HG03521 (cell line): Measurements from ENCODE around the gene GFOD2.
A peak's percentile ranks its signal among the peaks of the same experiment; 100 is the strongest.
"Not testable (repeated sequence)": the region's sequence is repeated elsewhere in the genome, so short reads cannot be mapped to it uniquely, and the experiment has no call there.

Experiments used
- ATAC-seq: cut with Tn5 transposase; IDR thresholded peaks from one replicate; pipeline ENCODE4 v1.9.1; 2021; ENCODE audit warnings: mild to moderate bottlenecking, moderate library complexity; ENCODE audit not compliant: unreplicated experiment

The GFOD2 gene, protein sequence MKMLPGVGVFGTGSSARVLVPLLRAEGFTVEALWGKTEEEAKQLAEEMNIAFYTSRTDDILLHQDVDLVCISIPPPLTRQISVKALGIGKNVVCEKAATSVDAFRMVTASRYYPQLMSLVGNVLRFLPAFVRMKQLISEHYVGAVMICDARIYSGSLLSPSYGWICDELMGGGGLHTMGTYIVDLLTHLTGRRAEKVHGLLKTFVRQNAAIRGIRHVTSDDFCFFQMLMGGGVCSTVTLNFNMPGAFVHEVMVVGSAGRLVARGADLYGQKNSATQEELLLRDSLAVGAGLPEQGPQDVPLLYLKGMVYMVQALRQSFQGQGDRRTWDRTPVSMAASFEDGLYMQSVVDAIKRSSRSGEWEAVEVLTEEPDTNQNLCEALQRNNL

GRCh38 chr16:67719048-67719777 lies at the start of gene GFOD2:
TSS of gene GFOD2 (minus strand) at chr16:67719316. CDS start at chr16:67685715, 33,601 bp downstream.
- peak; percentile 91 for ATAC-seq

DNA sequence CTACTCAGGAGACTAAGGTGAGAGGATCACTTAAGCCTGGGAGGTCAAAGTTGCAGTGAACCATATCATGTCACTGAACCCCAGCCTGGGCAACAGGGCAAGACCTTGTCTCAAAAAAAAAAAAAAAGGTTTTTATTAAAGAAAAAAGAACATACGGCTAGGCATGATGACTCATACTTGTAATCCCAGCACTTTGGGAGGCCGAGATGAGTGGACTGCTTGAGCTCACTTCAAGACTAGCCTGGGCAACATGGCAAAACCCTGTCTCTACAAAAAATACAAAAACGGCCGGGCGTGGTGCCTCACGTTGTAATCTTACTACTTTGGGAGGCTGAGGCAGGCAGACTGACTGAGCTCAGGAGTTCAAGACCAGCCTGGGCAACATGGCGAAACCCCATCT lies 48.8 kb upstream of the GFOD2 start:
- no peak for ATAC-seq

- ATAC-seq = no peak
Observed at GRCh38 chr16:67766291-67766690, 47.2 kb upstream of the GFOD2 start.

DNA sequence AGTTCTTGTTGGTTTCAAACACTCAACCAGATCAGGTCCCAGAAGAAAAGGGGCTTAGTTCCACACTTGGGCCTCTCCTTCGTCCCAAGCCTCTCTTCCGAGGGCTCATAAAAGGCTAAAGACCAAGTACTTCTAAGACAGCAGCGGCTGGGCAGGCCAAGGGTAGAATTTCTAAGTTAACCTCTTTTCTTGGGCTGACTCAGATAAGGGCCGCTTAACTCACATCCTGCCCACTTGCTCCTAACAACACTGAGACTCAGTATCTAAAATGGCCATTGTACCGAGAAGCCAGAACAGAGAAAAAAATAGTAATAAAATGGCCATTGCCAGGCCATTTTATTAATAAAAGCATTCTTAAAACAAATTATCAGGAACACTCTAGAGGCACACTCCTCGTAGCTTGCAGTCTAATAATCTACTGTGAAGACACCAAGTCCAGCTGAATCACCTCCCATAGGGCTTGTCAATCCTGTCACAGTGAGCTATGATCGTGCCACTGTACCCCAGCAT lies 45.1 kb upstream of the GFOD2 start:
- ATAC-seq = no peak

DNA sequence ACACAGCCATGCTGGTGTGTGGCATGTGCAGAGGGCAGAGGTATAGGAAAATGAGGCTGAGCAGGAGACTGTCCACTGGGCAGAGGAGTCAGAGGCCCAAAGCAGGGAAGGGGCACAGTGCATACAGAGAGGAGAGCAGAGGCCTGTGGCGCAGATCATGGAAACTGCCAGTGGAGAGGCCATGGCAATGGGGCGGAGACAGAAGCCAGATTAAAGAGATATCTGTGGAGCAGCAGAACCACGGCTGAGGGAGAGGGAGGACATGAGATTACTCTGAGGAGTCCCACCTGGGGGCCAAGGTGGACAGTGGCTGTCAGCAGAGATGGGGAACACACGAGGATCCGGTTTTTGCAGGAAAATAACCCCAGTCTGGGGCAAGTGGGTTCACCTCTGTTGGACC lies 44.0 kb upstream of the GFOD2 start:
- ATAC-seq = no peak

DNA sequence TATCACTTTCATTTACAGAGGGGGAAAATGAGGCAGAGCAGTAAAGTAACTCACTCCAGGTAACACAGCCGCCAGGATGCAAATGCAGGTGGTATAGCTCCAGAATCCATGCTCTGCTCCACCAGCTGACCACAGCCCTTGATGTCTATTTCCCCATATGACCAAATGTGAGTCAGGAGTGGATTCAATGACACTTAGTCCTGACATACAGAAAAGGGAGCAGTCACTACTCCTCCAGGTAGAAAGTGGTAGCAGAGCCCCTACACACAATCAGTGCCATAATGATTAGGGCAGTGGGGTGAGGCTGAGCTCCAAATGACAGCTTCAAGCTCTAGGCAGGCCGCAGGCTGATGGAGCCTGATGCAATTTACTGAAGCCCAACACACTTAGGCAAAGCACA lies 43.3 kb upstream of the GFOD2 start:
- ATAC-seq = no peak

- ATAC-seq = no peak
Observed at GRCh38 chr16:67761924-67762323, 42.8 kb upstream of the GFOD2 start.

GRCh38 chr16:67760956-67761230 lies 41.8 kb upstream of the GFOD2 start:
- no peak for ATAC-seq

- no peak for ATAC-seq
Observed at GRCh38 chr16:67760206-67760955, 41.3 kb upstream of the GFOD2 start.

- no peak for ATAC-seq
Observed at GRCh38 chr16:67758966-67759365, 39.9 kb upstream of the GFOD2 start.

DNA sequence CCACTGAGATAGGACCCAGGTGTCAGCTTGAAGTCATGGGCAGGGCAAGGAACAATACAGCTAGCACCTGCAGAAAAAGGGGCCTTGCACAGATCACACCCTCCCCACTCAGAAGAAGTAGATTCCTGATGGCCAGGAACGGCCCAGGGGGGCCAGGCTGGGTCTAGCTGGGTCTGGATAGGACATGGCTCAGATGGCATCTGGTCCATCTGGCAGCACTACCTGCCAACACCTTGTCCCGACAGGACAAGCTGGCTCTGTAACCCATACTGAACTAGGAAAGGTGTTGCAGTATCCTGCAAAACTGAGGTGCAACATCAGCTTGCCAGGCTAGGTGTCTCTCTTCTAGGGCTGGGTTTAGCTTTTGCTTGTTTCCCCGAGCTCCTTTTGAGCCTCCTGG lies 38.9 kb upstream of the GFOD2 start:
- ATAC-seq = no peak

DNA sequence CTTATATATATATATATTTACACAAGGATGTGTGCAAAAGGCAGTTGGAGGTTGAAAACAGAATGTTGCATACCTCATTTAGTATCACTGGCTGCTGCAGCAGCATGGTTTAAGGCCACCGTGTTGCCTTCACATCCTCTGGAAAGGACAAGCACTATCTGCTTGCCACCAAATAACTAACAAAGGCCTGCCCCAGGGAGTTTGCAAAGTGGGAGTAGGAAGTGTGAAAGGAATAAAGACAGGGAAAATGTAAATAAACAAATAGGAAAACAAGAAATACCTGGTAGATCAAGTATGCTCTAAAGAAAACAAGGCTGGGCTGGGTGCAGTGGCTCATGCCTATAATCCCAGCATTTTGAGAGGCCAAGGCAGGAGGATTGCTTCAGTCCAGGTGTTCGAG lies 33.5 kb upstream of the GFOD2 start:
- no peak for ATAC-seq

DNA sequence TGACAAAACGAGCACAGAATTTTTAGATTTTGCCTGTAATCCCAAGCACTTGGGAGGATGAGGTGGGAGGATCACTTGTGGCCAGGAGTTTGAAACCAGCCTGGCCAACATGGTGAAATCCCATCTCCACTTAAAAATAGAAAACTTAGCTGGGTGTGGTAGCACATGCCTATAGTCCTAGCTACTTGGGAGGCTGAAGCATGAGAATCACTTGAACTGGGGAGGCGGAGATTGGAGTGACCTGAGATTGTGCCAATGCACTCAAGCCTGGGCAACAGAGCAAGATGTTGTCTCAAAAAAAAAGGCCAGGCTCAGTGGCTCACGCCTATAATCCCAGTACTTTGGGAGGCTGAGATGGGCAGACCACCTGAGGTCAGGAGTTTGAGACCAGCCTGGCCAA lies 32.2 kb upstream of the GFOD2 start:
- ATAC-seq = not testable (repeated sequence)

GRCh38 chr16:67750466-67750865 lies 31.4 kb upstream of the GFOD2 start:
- ATAC-seq = no peak

DNA sequence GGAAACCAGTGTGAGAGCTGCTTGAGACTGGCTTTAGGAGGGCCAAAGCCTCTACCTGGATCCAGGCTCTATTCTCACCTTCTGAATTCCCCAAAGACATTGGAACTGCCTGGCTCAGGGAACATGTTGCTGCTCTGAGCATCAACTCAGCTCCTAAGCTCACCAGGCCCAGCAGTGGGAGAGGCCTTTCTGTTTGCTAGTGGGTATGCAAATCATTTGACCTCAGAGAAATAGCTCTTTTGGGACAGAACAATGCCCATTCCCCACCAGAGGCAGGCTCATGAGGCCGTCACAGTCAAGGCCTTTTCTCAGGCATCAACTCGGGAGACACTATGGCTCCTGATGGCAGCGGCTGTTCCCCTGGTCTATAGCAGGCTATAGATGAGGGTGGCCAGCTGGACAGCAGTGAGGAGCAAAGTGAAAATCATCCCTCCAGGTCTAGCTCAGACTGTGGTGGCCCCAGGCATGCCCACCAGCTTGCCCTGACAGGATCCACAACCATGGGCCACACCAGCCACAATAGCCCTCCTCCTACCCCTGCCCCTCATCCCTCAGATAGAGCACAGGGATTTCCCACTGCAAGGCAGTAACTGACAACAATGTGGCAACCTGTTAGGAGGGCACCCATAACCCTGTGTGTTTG lies 30.4 kb upstream of the GFOD2 start:
- ATAC-seq = no peak

- no peak for ATAC-seq
Observed at GRCh38 chr16:67748834-67749233, 29.7 kb upstream of the GFOD2 start.

GRCh38 chr16:67746846-67747245 lies 27.7 kb upstream of the GFOD2 start:
- ATAC-seq = no peak

GRCh38 chr16:67741118-67741517 lies 22.0 kb upstream of the GFOD2 start:
- no peak for ATAC-seq

- ATAC-seq = no peak
Observed at GRCh38 chr16:67740391-67740790, 21.3 kb upstream of the GFOD2 start.

DNA sequence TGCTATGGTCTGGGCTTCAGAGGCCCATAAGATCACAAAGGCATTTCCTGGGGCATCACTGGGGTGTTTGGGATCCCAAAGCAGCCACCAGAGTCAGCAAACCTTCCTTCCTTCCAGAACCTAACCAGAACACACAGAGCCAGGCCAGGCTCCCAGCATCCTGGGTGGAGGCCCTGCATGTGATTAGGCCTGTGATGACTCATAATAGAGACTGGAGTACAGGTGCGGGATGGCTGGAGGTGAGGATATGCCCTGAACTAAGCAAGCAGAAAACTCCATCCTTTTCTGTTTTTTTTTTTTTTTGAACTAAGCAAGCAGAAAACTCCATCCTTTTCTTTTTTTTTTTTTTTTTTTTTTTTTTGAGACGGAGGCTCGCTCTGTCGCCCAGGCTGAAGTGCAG lies 17.7 kb upstream of the GFOD2 start:
- ATAC-seq = no peak

DNA sequence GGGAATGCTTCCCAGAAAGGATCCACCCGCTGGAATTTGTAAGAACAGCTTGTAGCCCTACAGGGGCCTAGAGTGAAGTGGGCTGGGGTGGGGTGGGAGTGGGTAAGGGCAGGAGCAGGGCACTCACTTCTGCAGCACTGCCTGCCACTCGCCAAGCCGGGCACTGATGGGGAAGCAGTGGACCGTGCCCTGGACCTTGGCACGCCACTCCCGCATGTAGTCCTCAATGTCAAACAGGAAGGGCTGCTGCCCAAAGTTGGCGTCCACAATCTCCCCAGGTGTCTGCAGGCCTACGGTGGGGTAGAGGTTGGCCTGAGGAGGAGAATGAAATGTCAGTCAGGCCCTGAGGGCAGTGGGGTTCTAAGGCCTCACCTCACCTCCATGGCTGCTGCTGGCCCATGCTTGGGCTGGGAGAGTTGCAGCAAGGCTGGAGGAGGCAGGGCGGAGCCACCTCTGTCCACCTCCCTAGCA lies 15.7 kb upstream of the GFOD2 start:
- no peak for ATAC-seq
